GM21786 (cell line): ENCODE measurements around the gene NAPB.

ENCODE experiments used
- ATAC-seq: cut with Tn5 transposase; IDR thresholded peaks from one replicate; pipeline ENCODE4 v1.9.1; 2021; ENCODE audit not compliant: unreplicated experiment

The NAPB gene

GRCh38 chr20:23369072-23369823 is 52.0 kb downstream of the NAPB start:
- ATAC-seq: no peak

GRCh38 chr20:23368316-23369071 is 52.8 kb downstream of the NAPB start:
- no peak for ATAC-seq

DNA sequence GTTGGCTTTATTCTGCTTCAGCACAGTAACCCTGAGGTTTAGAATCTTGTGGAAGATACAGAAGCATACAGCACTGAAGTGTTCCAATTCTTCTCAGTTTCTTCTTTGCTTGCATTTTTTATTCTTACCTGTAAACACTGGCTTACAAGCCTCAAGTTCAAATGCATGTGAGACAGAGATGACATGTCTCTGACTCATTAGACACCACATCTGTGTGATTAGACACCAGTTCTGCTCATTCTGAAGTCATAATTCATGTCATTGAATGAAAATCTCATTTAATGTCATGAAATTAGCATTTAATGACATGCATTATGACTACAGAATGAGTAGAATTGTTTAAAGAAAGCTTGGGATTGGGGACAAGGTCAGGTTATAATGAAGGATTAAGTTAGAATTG is 53.5 kb downstream of the NAPB start:
- no peak for ATAC-seq

GRCh38 chr20:23366384-23366783 is 54.9 kb downstream of the NAPB start:
- no peak for ATAC-seq

DNA sequence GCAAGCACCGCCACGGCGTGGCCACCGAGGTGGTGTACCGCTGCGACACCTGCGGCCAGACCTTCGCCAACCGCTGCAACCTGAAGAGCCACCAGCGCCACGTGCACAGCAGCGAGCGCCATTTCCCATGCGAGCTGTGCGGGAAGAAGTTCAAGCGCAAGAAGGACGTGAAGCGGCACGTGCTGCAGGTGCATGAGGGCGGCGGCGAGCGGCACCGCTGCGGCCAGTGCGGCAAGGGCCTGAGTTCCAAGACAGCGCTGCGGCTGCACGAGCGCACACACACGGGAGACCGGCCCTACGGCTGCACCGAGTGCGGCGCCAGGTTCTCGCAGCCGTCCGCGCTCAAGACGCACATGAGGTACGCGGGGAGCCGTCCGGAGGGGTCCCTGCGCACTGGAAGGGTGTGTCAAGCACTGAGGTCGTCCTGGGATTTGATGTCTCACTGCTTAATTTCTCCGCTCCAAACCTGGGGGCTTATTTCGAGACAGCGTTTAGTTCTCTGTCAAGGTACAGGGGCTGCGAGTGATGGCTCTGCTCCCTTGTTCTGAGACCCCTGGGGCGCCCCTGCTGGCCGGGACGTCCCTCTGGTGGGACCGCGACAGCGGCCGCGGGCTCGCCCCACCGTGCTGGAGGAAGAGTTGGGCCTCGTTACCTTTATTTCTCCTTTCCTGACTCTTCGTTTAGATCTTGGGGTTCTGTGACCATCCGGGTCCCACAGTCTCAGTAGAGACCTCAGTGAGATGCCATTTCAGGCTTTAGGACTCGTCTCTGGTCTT is 55.7 kb downstream of the NAPB start:
- no peak for ATAC-seq

DNA sequence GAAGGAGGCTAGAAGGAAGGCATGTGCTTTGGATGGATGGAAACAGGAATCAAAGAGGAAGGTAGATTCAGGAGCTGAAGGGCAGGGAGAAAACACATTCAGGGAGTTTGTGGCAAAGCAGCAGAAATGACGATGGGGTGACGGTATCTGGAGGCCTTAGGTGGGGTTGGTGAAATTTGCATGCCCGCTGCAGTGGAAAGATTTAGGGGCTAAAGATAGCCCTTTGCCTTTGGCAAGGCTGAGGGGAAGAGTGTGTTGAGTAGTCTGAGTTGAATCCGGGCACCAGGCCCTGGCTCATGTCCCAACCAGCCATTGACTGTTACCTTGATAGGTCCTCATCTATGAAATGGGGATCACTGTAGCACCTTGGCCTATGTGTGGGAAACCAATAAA is 58.0 kb downstream of the NAPB start:
- ATAC-seq: no peak

DNA sequence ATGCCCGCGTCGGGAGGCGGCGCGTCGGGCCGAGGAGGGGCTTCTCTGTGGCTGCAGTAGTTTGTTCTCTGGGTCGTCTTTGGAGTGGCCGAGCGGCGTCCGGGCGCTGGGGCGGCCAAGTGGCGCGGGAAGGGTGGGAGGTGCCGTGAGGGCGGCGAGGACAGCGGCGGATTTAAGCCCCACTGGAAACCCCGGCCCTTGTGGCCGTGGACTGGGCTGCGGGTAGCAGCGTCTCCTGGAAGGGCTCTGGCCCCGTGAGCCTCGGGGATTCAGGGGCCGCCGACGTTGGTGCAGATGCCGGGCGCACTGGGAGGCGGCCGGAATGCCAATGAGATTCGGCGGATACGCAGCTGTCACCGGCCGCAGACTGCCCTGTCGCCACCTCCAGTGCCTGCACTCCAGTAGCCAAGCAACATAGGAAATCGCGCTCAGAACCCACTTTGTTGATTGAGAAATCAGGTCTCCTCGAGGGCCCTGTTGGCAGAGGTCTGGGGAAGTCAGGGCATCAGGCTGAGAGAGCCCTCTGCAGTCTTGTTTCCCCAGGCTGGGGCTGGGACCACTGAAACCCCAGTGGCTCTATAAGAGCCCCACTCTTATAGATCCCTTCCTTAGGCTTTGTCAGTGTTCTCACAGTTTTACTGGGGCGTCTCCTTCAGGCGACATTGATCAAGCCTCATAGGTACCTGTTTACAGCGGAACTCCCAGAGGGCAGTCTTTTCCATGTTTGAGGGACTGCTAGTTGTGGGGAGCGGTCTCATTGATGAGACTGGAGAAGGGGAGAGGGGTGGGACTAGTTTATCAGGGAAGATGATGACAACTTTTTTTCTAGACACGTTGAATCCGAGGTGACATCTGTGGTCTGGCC is 58.7 kb downstream of the NAPB start:
- peak; percentile 4 for ATAC-seq

- ATAC-seq: peak; percentile 55
These were observed 59.6 kb downstream of the NAPB start, which contains the start of gene GZF1 for GRCh38 chr20:23361476-23362391. GZF1 (plus strand) TSS chr20:23362182; CDS start chr20:23364384, 2,202 bp downstream.

GRCh38 chr20:23361119-23361475 is 60.2 kb downstream of the NAPB start:
- ATAC-seq: no peak

DNA sequence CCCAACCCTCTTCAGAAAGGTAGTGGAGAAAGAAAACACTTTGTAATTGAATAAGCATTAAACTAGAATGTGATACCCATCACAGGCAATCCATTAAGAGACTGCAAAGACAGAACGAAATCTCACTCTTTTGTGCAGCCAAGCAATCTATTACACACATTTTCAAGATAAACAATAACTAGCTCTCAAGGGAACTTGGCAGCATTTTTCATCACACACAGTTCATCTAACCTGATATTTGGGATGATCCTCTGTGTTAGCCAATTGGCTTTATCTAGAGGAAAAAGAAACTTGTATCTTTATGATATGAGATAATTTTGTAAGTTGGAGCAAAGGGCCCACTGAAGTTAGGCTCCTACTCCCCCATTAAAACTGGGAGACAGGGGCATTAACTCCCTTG is 60.8 kb downstream of the NAPB start:
- no peak for ATAC-seq

DNA sequence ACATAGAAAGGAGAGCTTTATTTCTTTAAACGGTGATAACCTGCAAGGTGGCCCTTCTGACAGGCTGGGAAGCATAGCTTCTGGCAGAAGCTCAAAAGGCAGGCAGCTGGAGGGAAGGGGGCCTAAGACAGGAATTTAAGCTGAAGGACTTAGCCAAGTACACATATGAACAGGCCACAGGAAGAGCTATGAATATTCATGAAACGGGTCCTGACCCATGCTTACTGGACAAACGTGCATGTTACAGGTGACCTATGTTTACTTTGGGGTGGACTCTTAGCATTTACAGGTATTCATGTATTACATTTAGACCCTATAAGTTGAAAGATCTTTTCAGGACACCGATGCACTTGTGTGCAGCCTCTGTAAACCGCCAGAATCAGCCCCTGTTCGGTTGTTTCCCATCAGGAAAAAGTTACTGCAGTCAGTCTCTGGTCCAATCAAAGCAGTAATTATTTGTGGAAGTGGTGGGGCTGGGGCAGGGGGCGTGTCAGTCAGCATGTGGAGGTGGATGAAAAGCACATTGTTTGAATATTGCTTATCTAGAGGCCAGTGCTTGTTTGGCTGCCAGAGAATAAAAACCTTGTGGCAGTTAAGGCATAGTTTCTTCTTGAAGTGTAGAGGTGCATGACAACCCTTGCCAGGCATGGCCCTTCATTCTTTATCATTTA is 62.2 kb downstream of the NAPB start:
- ATAC-seq: no peak

DNA sequence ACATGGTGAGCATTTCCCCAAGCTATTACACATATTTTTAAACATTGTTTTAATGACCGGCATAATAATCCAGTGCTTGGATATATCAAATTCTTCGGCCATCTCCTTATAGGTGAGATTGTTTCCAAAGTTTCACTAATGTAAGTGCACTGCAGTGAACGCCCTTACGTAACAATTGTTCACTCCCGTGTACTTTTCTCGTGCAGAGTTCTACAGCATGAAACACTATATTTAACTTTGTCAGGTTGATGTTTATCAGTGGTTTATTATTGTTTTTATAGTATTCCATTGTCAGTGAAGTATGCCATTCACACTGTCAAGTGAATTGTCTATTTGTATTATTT is 62.8 kb downstream of the NAPB start:
- ATAC-seq: no peak

GRCh38 chr20:23357767-23358562 is 63.3 kb downstream of the NAPB start:
- peak; percentile 68 for ATAC-seq

DNA sequence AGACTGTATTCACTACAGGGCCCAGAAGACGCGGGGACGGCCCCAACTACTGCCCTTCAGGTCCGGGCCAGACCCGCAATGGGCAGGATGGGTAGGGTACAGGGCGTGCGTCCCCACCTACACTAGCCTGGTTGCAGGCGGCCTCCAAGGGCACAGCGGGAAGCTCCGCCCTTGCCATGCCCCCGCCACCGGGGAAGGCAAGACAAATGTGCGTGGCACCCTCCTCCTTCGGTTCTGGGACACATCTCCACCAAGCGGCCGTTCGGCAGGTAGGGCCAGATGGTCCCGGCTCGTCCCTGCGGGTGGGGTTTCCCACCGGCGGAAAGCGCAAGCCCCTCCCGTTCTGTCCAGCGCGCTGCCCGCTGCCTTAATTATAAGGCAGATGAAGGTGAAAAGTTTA is 65.1 kb downstream of the NAPB start:
- ATAC-seq: no peak

DNA sequence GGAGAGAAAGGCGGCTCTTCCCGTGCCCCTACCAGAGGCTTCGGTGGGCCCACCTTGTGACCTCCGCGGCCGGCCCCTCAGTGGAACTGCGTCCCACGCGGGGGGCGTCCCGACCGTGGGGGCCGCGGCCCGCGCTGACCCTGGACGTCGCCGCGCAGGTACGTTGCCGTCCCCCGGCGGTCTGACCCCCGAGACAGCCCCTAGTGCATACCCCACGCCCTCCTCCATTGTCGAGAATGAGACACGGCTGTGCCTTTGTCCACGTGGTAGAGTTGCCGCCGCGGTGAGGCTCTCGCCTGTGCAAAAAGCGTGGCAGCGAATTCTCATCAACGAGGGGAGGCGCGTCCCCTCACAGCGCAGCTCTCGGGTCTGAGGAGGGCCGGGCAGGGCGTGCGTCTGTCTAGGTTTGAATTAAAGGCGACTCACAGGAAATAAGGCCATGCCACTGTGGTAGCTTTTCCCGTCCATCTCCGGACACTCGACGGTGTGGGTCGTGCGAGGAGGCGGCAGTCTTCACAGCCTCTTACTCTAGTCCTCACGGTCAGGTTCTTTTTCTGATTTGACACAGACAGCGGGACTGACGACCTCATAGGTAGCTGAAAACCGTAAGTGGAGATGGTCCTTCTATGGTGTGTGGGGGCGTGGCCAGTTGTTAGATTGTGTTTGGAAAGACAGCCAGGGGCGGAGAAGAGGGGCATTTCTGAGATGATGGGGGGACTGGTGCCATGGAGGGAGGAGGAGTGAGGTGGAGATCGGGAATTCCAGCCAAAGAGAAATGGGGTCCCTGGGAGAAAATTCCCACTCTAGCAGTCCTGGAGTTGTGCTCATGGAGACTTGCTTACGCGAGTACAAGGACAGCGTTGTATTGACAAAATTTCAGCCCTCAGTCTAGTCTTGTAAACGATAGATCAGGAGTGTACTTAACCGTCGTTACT is 70.1 kb downstream of the NAPB start:
- peak; percentile 20 for ATAC-seq

GRCh38 chr20:23350196-23350903 is 70.9 kb downstream of the NAPB start, which contains the start of gene NXT1:
NXT1 (plus strand) TSS chr20:23350791; CDS start chr20:23354042, 3,251 bp downstream.
- peak; percentile 84 for ATAC-seq
